Stomach smooth muscle (tissue), 2 donors: ENCODE measurements around the gene KCNB1.
"Not testable (repeated sequence)": the region's sequence is repeated elsewhere in the genome, so short reads cannot be mapped to it uniquely, and the experiment has no call there.

ENCODE experiments used
- H3K27ac ChIP-seq: one replicate; pipeline ENCODE4 v1.7.0; 2013; ENCODE audit warnings: mild to moderate bottlenecking, low read length, inconsistent platforms
- H3K27me3 ChIP-seq, 2 donors: one replicate each; pipeline ENCODE4 v1.7.0; 2013; ENCODE audit warnings: low read length in 2 of 2; ENCODE audit not compliant: insufficient read depth in 2 of 2, control insufficient read depth in 1 of 2
- H3K36me3 ChIP-seq, 2 donors: one replicate each; pipeline ENCODE4 v1.7.0; 2013; ENCODE audit warnings: low read length in 2 of 2; ENCODE audit not compliant: control insufficient read depth in 2 of 2, insufficient read depth in 2 of 2
- H3K4me1 ChIP-seq: one replicate; pipeline ENCODE4 v1.7.0; 2013; ENCODE audit warnings: low read length; ENCODE audit not compliant: control insufficient read depth, insufficient read depth
- H3K4me3 ChIP-seq, 2 donors: one replicate each; pipeline ENCODE4 v1.7.0; 2013; ENCODE audit warnings: low read length in 2 of 2
- H3K9ac ChIP-seq, 2 donors: one replicate each; pipeline ENCODE4 v1.7.0; 2013; ENCODE audit warnings: low read length in 2 of 2, mild to moderate bottlenecking in 1 of 2
- H3K9me3 ChIP-seq, 2 donors: one replicate each; pipeline ENCODE4 v1.7.0; 2013; ENCODE audit warnings: low read length in 2 of 2; ENCODE audit not compliant: control insufficient read depth in 2 of 2
- donor health status: healthy.
- donor health status: Pancreatic carcinoma.

Gene KCNB1

DNA sequence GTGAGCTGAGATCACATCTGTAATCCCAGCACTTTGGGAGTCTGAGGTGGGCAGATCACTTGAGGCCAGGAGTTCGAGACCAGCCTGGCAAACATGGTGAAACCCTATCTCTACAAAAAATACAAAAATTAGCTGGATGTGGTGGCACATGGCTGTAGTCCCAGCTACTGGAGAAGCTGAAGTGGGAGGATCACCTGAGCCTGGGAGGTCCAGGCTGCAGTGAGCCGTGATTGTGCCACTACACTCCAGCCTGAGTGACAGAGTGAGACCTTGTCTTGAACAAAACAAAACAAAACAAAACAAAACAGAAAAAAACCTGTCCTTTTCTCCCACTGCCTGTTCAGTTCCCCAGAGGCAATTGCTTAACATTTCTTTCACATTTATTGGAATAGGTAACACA, 168.4 kb downstream of the KCNB1 start:
- H3K27ac ChIP-seq, H3K36me3 ChIP-seq: not testable (repeated sequence)
- peaks cover 11 to 17% of the 10 kb centered on the region in 2 donors for H3K27me3 ChIP-seq

More for the DNA sequence above, 168.4 kb downstream of the KCNB1 start:
- H3K9ac ChIP-seq, H3K9me3 ChIP-seq, H3K4me3 ChIP-seq: not testable (repeated sequence)
- peaks cover 11% of the 10 kb centered on the region for H3K4me1 ChIP-seq
